B cell (primary cell): ENCODE measurements around the gene SLC15A5. TPM values are rescaled to one million over a fixed set of nuclear protein-coding genes. Genes with fewer than 3 reads are reported as not detected.

ENCODE experiments used
- ATAC-seq: fragments of 200-7000 bp; cut with Tn5 transposase; one replicate; pipeline ENCODE4 v1.10.0; 2021; ENCODE audit warnings: low read depth, mild to moderate bottlenecking, moderate number of reproducible peaks, moderate library complexity
- CTCF ChIA-PET: fragments of 350-600 bp; sonication (Branson Sonifier 250); formaldehyde crosslinking; loops from one replicate; lab custom pipeline; 2021; ENCODE audit warnings: antibody characterized with exemption, inconsistent platforms; lab: Charles Lee
- POLR2A ChIA-PET: fragments of 350-600 bp; sonication (Branson Sonifier 250); formaldehyde crosslinking; loops from one replicate; lab custom pipeline; 2021; ENCODE audit warnings: antibody characterized with exemption; lab: Charles Lee
- DNase-seq: peaks from one replicate; pipeline ENCODE4 v3.0.0; 2013
- H2AFZ ChIP-seq: 2 replicates; pipeline ENCODE4 v1.6.1; 2012; ENCODE audit warnings: mild to moderate bottlenecking, low read depth, low read length; ENCODE audit not compliant: insufficient read depth, poor library complexity, severe bottlenecking
- H3K27ac ChIP-seq, 2 donors: 1 replicate in 1 of 2; 2 replicates in 1 of 2; pipeline ENCODE4 v1.5.1; 2012 to 2013; ENCODE audit warnings: low read length in 2 of 2, mild to moderate bottlenecking in 2 of 2, moderate library complexity in 1 of 2
- H3K27me3 ChIP-seq, 4 experiments: fragments of 200-600 bp in 1 of 4; sonication (generic) in 1 of 4; replicated peaks in 1 of 4; 1 replicate in 2 of 4; 2 replicates in 2 of 4; pipeline versions ENCODE4 v1.6.1 to v1.7.0; 2013 to 2016; ENCODE audit warnings: low read length in 3 of 4, mild to moderate bottlenecking in 2 of 4, mixed read lengths in 1 of 4, moderate library complexity in 1 of 4; ENCODE audit not compliant: insufficient read depth in 4 of 4, control insufficient read depth in 3 of 4; ENCODE audit errors: control extremely low read depth in 1 of 4
- H3K36me3 ChIP-seq, 2 experiments: replicated peaks in 1 of 2; 1 replicate in 1 of 2; 2 replicates in 1 of 2; pipeline versions ENCODE4 v1.6.1 to v1.7.1; 2013; ENCODE audit warnings: low read length in 1 of 2; ENCODE audit not compliant: insufficient read depth in 2 of 2, control insufficient read depth in 1 of 2; ENCODE audit errors: control extremely low read depth in 1 of 2, extremely low read depth in 1 of 2
- H3K4me1 ChIP-seq, 2 donors: fragments of 200-600 bp in 1 of 2; sonication (generic) in 1 of 2; 1 replicate in 1 of 2; 2 replicates in 1 of 2; pipeline versions ENCODE4 v1.5.1 to v1.6.1; 2013 to 2017; ENCODE audit warnings: low read length in 2 of 2; ENCODE audit not compliant: control insufficient read depth in 2 of 2, insufficient read depth in 2 of 2
- H3K4me2 ChIP-seq: replicated peaks from 2 replicates; pipeline ENCODE3; 2012; ENCODE audit warnings: mild to moderate bottlenecking, low read depth, low read length; ENCODE audit not compliant: poor library complexity, severe bottlenecking
- H3K4me3 ChIP-seq, 5 experiments: fragments of 200-600 bp in 1 of 5; sonication (generic) in 1 of 5; 1 replicate in 3 of 5; 2 replicates in 2 of 5; pipeline versions ENCODE4 v1.5.1 to v1.7.0; 2011 to 2016; ENCODE audit warnings: low read length in 4 of 5, mild to moderate bottlenecking in 4 of 5, low read depth in 2 of 5, control low read depth in 1 of 5, moderate library complexity in 1 of 5; ENCODE audit not compliant: insufficient read depth in 1 of 5; ENCODE audit errors: control extremely low read depth in 1 of 5, extremely low read depth in 1 of 5
- H3K79me2 ChIP-seq: fragments of 200-600 bp; sonication (generic); one replicate; pipeline ENCODE4 v1.6.0; 2016; ENCODE audit warnings: low read length; ENCODE audit not compliant: control insufficient read depth, insufficient read depth
- H3K9ac ChIP-seq: fragments of 200-600 bp; sonication (generic); 2 replicates; pipeline ENCODE4 v1.6.1; 2017; ENCODE audit warnings: mild to moderate bottlenecking, low read length, moderate library complexity
- H3K9me3 ChIP-seq, 3 donors: one replicate each; pipeline versions ENCODE4 v1.6.1 to v1.7.1; 2013; ENCODE audit warnings: low read length in 2 of 3; ENCODE audit not compliant: control insufficient read depth in 2 of 3, insufficient read depth in 1 of 3; ENCODE audit errors: control extremely low read depth in 1 of 3
- H4K20me1 ChIP-seq: 2 replicates; pipeline ENCODE4 v1.6.0; 2012; ENCODE audit warnings: mild to moderate bottlenecking, low read length; ENCODE audit not compliant: insufficient read depth, control insufficient read depth, poor library complexity, severe bottlenecking
- H3K27ac Mint-ChIP-seq: one replicate; pipeline ENCODE4 v1.8.0; 2021; ENCODE audit warnings: mixed read lengths
- H3K27me3 Mint-ChIP-seq: one replicate; pipeline ENCODE4 v1.8.0; 2021; ENCODE audit warnings: mixed read lengths
- H3K4me1 Mint-ChIP-seq: one replicate; pipeline ENCODE4 v1.8.0; 2021; ENCODE audit warnings: mixed read lengths
- H3K4me3 Mint-ChIP-seq: one replicate; pipeline ENCODE4 v1.8.0; 2021; ENCODE audit warnings: mixed read lengths
- H3K9me3 Mint-ChIP-seq: one replicate; pipeline ENCODE4 v1.8.0; 2022; ENCODE audit warnings: mixed read lengths; ENCODE audit not compliant: insufficient read depth
- CTCF ChIP-seq: fragments of 200-600 bp; IDR thresholded peaks from one replicate; pipeline ENCODE4 v1.8.0; 2022; ENCODE audit warnings: antibody characterized with exemption, mild to moderate bottlenecking
- EZH2 ChIP-seq: IDR thresholded peaks from 2 replicates; pipeline ENCODE4 v1.6.1; 2012; ENCODE audit warnings: borderline replicate concordance, low read depth, mild to moderate bottlenecking, moderate library complexity, low read length; ENCODE audit not compliant: insufficient read depth, poor library complexity, severe bottlenecking
- WGBS: methylation state at CpG from one replicate; pipeline ENCODE4 v1.1.5; 2013; ENCODE audit warnings: missing lambda C conversion rate; ENCODE audit not compliant: insufficient coverage; 5-methylcytosine and 5-hydroxymethylcytosine counted together
- intact Hi-C: fragments of 100-400 bp; cut with micrococcal nuclease; formaldehyde crosslinking; loops from one replicate; pipeline ENCODE4 v1.10.0; 2022
- polyA plus RNA-seq: library from polyadenylated mRNA; depleted of rRNA; stranded (reverse); fragments of >200 nt; gene quantifications from 2 replicates; pipeline ENCODE4 v1.2.3, GENCODE V29; 2012
- total RNA-seq, 2 donors: library from RNA; stranded (reverse); fragments of 120-200 nt in 1 of 2; gene quantifications; 1 replicate in 1 of 2; 2 replicates in 1 of 2; pipeline versions ENCODE4 v1.2.3 to v1.2.4, GENCODE V29; 2013 to 2022

Gene SLC15A5
- total and polyA plus RNA-seq, 2 donors (not counting 1 experiment from before 2014, with no cell fraction given), result not detected

- no peaks in the 10 kb centered on the region for H3K27me3 ChIP-seq
- POLR2A ChIA-PET, result no interaction called here
- H4K20me1 ChIP-seq, result no peaks in the 10 kb centered on the region
- Mint-ChIP-seq H3K27ac (no peak overlapping the region), H3K4me1 (no peaks in the 10 kb centered on the region), H3K27me3 (no peaks in the 10 kb centered on the region), H3K9me3 (no peaks in the 10 kb centered on the region), H3K4me3 (no peak overlapping the region)
- no peaks in the 10 kb centered on the region for H3K36me3 ChIP-seq
- H3K9me3 ChIP-seq, result no peaks in the 10 kb centered on the region
- CTCF ChIA-PET, result no interaction called here
- H2AFZ ChIP-seq, result no peak overlapping the region
- no CpG with 5 or more reads among the region's 4 CpGs for WGBS
- ATAC-seq (no peak), DNase-seq (no peak)
- H3K27ac ChIP-seq, result no peak overlapping the region
- H3K4me3 ChIP-seq, result no peak overlapping the region
- H3K4me1 ChIP-seq, result no peaks in the 10 kb centered on the region
- H3K79me2 ChIP-seq, result no peaks in the 10 kb centered on the region
- intact Hi-C loops, result no loop called here
- no peak for TF ChIP-seq CTCF
- no peak for TF ChIP-seq EZH2
- H3K4me2 ChIP-seq, result no peak overlapping the region
- no peak overlapping the region for H3K9ac ChIP-seq
These were observed 36.1 kb downstream of the SLC15A5 start for GRCh38 chr12:16241346-16241745.

GRCh38 chr12:16238661-16239060 lies 38.8 kb downstream of the SLC15A5 start:
- Mint-ChIP-seq H3K4me3 (no peak overlapping the region), H3K27ac (no peak overlapping the region), H3K4me1 (no peaks in the 10 kb centered on the region), H3K27me3 (no peaks in the 10 kb centered on the region), H3K9me3 (no peaks in the 10 kb centered on the region)
- no peak for DNase-seq
- no peak for ATAC-seq
- Histone ChIP-seq H3K79me2 (no peaks in the 10 kb centered on the region), H3K27me3 (no peaks in the 10 kb centered on the region), H3K9ac (no peak overlapping the region), H3K4me2 (no peak overlapping the region), H4K20me1 (no peaks in the 10 kb centered on the region), H3K9me3 (no peaks in the 10 kb centered on the region), H3K27ac (no peak overlapping the region), H3K36me3 (no peaks in the 10 kb centered on the region), H2AFZ (no peak overlapping the region), H3K4me3 (no peak overlapping the region), H3K4me1 (no peaks in the 10 kb centered on the region)
- ChIA-PET CTCF (no interaction called here), POLR2A (no interaction called here)
- TF ChIP-seq CTCF (no peak), EZH2 (no peak)
- WGBS, result no CpG with 5 or more reads among the region's 2 CpGs
- intact Hi-C loops, result no loop called here
